Endodermal cell (in vitro differentiated cells): ENCODE measurements around the gene AUTS2. TPM values are rescaled to one million over a fixed set of nuclear protein-coding genes. Genes with fewer than 3 reads are reported as not detected.

ENCODE experiments used
- DNase-seq: peaks from one replicate; pipeline ENCODE4 v3.0.0-alpha.2; 2017
- H3K27ac ChIP-seq: 2 replicates; pipeline ENCODE4 v1.5.1; 2013; ENCODE audit warnings: mild to moderate bottlenecking, low read depth, low read length, moderate library complexity
- H3K27me3 ChIP-seq: 2 replicates; pipeline ENCODE4 v1.6.1; 2013; ENCODE audit warnings: mild to moderate bottlenecking, low read length, moderate library complexity; ENCODE audit not compliant: insufficient read depth, control insufficient read depth, poor library complexity, severe bottlenecking
- H3K36me3 ChIP-seq: 2 replicates; pipeline ENCODE4 v1.7.0; 2013; ENCODE audit warnings: mild to moderate bottlenecking, low read length, moderate library complexity; ENCODE audit not compliant: control insufficient read depth, insufficient read depth
- H3K4me1 ChIP-seq: one replicate; pipeline ENCODE4 v1.7.0; 2013; ENCODE audit warnings: low read length; ENCODE audit not compliant: control insufficient read depth, insufficient read depth
- H3K4me3 ChIP-seq: 2 replicates; pipeline ENCODE4 v1.5.1; 2013; ENCODE audit warnings: mild to moderate bottlenecking, low read length, moderate library complexity
- H3K9ac ChIP-seq: 2 replicates; pipeline ENCODE4 v1.6.1; 2013; ENCODE audit warnings: mild to moderate bottlenecking, low read length, moderate library complexity; ENCODE audit not compliant: poor library complexity, severe bottlenecking; ENCODE audit errors: extremely low read depth
- H3K9me3 ChIP-seq: 2 replicates; pipeline ENCODE4 v1.6.1; 2013; ENCODE audit warnings: mild to moderate bottlenecking, low read length, moderate library complexity; ENCODE audit not compliant: control insufficient read depth
- H3K27ac Mint-ChIP-seq: 2 replicates; pipeline ENCODE4 v1.8.0; 2020; ENCODE audit warnings: mixed read lengths
- H3K27me3 Mint-ChIP-seq: 2 replicates; pipeline ENCODE4 v1.8.0; 2021; ENCODE audit warnings: mild to moderate bottlenecking, mixed read lengths; ENCODE audit not compliant: insufficient read depth
- H3K36me3 Mint-ChIP-seq: 2 replicates; pipeline ENCODE4 v1.8.0; 2020; ENCODE audit warnings: low read depth, mixed read lengths
- H3K4me1 Mint-ChIP-seq: 2 replicates; pipeline ENCODE4 v1.8.0; 2020; ENCODE audit warnings: mixed read lengths
- H3K4me3 Mint-ChIP-seq: 2 replicates; pipeline ENCODE4 v1.8.0; 2020; ENCODE audit warnings: mild to moderate bottlenecking, moderate library complexity, mixed read lengths
- H3K9me3 Mint-ChIP-seq: 2 replicates; pipeline ENCODE4 v1.8.0; 2020; ENCODE audit warnings: mild to moderate bottlenecking, mixed read lengths
- CTCF ChIP-seq: fragments of 200-600 bp; sonication (generic); conservative IDR thresholded peaks from 2 replicates; pipeline ENCODE4 v1.5.0; 2021; ENCODE audit warnings: antibody characterized with exemption, mild to moderate bottlenecking
- WGBS, 2 experiments: methylation state at CpG; one replicate each; pipeline versions ENCODE4 v1.1.5 to v1.1.7; 2013; ENCODE audit warnings: missing lambda C conversion rate in 2 of 2, mixed read lengths in 1 of 2; ENCODE audit not compliant: insufficient coverage in 1 of 2, insufficient read length in 1 of 2; 5-methylcytosine and 5-hydroxymethylcytosine counted together
- total RNA-seq, 2 donors: library from RNA; stranded (reverse); fragmentation: NEBNext Ultra II Directional in 1 of 2; extraction: Animal tissue kit (Norgen Biotek cat#: 25700) in 1 of 2; gene quantifications; 2 replicates in 1 of 2; 3 replicates in 1 of 2; pipeline ENCODE4 v1.2.1, GENCODE V29; 2021

The AUTS2 gene
- total RNA-seq, 2 donors from 2014 or later, result 76.8 to 106 TPM

- H3K27me3 Mint-ChIP-seq, result no peaks in the 10 kb centered on the region
- no peak overlapping the region for H3K9ac ChIP-seq
- no peak for DNase-seq
- no peaks in the 10 kb centered on the region for H3K4me1 Mint-ChIP-seq
- H3K4me1 ChIP-seq, result peaks cover 2% of the 10 kb centered on the region
- 90 to 92% methylated on average over 2 of the region's 2 CpGs for WGBS, 2 experiments
- no peaks in the 10 kb centered on the region for H3K9me3 Mint-ChIP-seq
- H3K36me3 Mint-ChIP-seq, result peaks cover 10% of the 10 kb centered on the region
- H3K4me3 ChIP-seq, result no peak overlapping the region
- no peak overlapping the region for H3K27ac ChIP-seq
- H3K36me3 ChIP-seq, result no peaks in the 10 kb centered on the region
- no peak for TF ChIP-seq CTCF
- no peak overlapping the region for H3K4me3 Mint-ChIP-seq
- H3K27ac Mint-ChIP-seq, result no peak overlapping the region
- no peaks in the 10 kb centered on the region for H3K27me3 ChIP-seq
- H3K9me3 ChIP-seq, result no peaks in the 10 kb centered on the region
Observed at GRCh38 chr7:70306173-70306572, 707.9 kb downstream of the AUTS2 start.

GRCh38 chr7:70307544-70308106, 709.4 kb downstream of the AUTS2 start:
- Mint-ChIP-seq H3K4me1 (no peaks in the 10 kb centered on the region), H3K27ac (no peak overlapping the region), H3K4me3 (no peak overlapping the region), H3K9me3 (no peaks in the 10 kb centered on the region), H3K36me3 (peaks cover 10% of the 10 kb centered on the region), H3K27me3 (no peaks in the 10 kb centered on the region)
- Histone ChIP-seq H3K9ac (no peak overlapping the region), H3K27ac (no peak overlapping the region), H3K36me3 (no peaks in the 10 kb centered on the region), H3K9me3 (no peaks in the 10 kb centered on the region), H3K4me3 (no peak overlapping the region), H3K4me1 (peaks cover 6% of the 10 kb centered on the region), H3K27me3 (no peaks in the 10 kb centered on the region)
- no peak for DNase-seq
- no peak for TF ChIP-seq CTCF
- WGBS, 2 experiments, result 89 to 100% methylated on average over 2 to 3 of the region's 3 CpGs

- Mint-ChIP-seq H3K4me3 (no peak overlapping the region), H3K9me3 (no peaks in the 10 kb centered on the region), H3K27ac (no peak overlapping the region), H3K36me3 (peaks cover 10% of the 10 kb centered on the region), H3K4me1 (peaks cover 17% of the 10 kb centered on the region), H3K27me3 (no peaks in the 10 kb centered on the region)
- WGBS, 2 experiments, result 97 to 100% methylated on average over 1 of the region's 1 CpG
- Histone ChIP-seq H3K4me3 (no peak overlapping the region), H3K4me1 (peaks cover 12% of the 10 kb centered on the region), H3K36me3 (no peaks in the 10 kb centered on the region), H3K9ac (no peak overlapping the region), H3K27me3 (no peaks in the 10 kb centered on the region), H3K27ac (no peak overlapping the region), H3K9me3 (no peaks in the 10 kb centered on the region)
- DNase-seq, result no peak
- no peak for TF ChIP-seq CTCF
Observed at GRCh38 chr7:70312336-70312735, 714.1 kb downstream of the AUTS2 start.
